Stimulated activated CD8-positive, alpha-beta memory T cell treated with anti-CD3 and anti-CD28 coated beads, Interleukin-12 subunit alpha, Interleukin-12 subunit beta, amount 100 ng/mL, for 24 hours (primary cell): Measurements from ENCODE around the gene WT1.
"Not testable (repeated sequence)": the region's sequence is repeated elsewhere in the genome, so short reads cannot be mapped to it uniquely, and the experiment has no call there.

Source experiments
- DNase-seq: peaks from one replicate; pipeline ENCODE4 v3.0.0-alpha.2; 2020; ENCODE audit errors: extremely low read depth

The WT1 gene

DNA sequence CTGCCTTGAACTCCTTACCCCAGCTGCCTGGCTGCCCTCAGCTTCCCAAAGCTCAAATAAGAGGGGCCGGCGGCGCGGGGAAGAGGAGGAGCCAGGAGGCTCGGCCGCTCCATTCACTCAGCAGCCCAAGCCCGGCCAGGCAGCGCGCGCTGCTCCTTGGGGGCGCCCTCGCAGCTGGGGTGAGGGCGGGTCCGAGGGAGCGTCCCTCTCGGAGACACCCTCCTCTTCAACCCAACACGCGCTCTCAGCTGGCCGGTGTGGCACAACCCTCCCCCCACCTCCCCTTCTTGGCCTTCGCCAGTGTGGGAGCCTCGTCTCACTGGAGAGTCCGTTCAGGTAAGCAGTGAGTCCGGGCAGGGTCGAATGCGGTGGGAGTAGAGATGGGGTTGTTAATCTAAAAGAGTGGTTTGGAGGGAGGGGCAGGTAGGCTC is at the start of gene WT1:
Gene WT1 (minus strand): TSS at position 29 of the 431 bp plus-strand sequence.
- DNase-seq, result no peak

DNA sequence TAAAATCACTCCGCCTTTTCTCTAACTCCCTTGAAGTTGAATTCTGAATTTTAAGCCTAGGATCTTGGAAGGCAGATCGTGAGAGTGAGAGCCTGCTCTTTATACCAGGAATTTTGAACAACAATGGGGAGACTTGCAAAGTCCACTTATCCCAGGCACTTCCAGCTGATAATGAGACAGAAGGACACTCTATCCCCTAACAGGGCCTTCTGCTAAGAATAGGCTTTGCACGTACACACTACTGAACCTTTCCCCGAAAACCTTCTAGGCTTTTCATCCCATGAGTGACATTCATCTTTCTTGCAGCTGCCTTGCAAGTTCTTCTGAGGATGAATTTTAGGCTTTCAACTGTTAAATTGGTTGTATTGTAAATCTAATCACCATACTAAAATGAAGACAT is 44.0 kb upstream of the WT1 start:
- DNase-seq, result no peak

DNA sequence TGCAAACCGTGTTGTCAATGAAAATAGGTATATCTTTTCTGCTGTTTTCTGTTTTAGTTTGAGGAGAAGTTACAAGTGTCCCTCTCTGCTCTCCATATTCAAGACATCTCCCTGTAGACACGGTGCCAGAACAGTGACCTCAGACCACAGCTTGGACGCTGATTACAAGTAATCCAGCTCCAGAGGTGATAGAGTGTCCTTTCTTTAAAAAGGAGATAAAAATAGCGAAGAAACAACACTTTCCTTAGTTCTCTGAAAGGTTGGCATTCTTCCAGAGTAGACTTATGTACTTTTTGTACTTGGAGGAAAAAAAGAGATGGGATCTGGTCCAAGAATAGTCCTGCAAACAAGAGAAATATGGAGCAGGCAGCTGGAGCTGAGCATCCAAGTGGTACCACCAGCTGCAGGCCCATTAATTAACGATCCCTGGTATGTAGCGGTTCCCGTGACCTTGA is 43.0 kb upstream of the WT1 start:
- no peak for DNase-seq

DNA sequence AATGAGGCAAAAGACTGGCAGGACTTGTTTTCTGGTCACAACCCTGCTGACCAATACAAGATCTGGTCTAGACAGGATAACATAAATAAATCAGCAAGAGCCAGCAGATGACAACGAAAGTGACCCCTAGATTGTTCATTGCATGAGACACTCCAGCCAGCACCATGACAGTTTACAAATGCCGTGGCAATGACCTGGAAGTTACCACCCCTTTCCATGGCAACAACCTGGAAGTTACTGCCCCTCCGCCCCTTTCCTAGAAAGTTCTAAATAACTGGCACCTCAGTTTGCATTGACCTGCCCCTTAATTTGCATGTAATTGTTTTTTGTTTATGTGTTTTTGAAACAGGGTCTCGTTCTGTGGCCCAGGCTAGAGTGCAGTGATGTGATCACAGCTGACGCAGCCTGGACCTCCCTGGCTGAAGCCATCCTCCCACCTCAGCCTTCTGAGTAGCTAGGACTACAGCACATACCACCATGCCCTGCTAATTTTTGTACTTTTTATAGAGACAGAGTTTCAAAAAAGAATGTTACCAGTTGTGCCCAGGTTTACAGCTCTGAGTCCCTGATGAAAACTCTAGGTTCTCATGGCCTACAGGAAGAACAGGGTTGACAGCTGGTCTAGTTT is 38.1 kb upstream of the WT1 start:
- DNase-seq, result no peak

DNA sequence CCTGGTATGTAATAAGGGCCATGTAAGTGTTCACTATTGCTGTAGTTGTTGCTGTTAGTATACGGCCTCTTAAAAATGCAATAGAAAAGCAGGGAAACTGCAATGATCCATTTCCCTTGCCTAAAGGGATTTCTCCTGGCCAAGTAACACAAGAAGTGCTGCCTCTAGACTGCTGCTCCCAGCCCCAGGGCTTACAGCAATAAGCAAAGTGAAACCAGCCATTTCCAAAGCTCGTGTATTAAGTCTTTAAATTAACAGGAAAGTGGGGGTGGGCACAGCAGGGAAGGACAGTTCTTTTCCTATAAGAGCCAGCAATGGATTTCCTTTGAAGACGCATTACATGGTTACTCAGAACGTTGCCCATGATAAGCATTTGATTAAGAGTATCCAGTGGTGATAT is 36.9 kb upstream of the WT1 start:
- no peak for DNase-seq

DNA sequence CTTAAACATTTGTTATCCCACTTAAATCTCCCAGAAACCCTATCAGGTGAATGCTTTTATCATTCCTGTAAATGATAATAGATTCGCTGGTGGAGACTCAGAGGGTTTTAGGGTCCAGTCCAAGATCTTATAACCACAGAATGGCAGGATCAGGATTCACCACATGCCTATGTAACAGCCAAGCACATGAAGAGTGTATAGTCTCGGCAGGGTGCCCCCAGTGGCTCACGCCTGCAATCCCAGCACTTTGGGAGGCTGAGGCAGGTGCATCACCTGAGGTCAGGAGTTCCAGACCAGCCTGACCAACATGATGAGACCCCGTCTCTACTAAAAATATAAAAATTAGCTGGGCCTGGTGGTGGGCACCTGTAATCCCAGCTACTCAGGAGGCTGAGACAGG is 36.2 kb upstream of the WT1 start:
- not testable (repeated sequence) for DNase-seq

DNA sequence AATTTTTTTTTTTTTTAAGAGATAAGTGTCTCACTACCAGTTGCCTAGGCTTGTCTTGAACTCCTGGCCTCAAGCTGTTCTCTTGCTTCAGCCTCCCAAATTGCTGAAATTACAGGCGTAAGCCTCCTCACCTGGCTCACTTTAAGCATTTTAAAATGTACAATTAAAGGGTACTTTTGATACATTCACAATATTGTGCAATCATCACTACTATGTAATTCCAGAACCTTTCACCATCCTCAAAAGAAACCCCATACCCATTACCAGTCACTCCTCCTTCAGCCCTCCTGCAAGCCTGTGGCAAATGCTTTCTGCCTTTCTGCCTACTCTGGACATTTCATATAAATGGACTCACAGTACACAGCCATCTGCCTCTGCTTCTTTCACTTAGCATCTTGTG is 34.5 kb upstream of the WT1 start:
- DNase-seq, result no peak

DNA sequence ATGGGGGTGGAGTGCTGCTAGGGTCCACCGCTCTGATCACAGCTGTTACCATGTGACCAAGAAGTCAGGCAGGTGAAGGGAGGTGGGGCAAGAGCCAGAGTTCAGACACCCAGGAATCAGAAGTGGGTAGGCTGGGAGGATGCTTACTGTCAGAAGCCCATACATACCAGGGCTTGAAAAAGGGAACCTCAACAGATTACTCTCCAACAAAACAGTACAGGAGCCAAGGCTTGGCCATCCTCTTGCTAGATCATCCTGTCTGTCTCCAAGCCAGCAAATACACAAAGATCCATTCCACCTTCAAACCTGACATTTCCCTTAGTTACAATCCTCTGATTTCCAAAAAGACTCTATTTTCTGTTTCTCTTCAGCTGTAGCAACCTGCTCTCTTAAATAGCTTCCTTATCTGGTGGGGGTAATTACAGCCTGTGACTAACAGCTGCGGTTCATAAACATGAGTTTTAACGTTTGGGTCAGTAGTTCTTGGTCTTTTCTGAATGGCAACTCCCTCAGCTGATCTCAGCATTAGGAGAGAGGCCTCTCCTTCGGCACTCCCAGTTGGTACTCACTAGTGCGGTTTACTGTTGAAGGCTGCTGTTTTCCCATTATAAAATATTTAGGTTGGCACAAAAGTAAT is 31.1 kb upstream of the WT1 start:
- DNase-seq, result no peak

DNA sequence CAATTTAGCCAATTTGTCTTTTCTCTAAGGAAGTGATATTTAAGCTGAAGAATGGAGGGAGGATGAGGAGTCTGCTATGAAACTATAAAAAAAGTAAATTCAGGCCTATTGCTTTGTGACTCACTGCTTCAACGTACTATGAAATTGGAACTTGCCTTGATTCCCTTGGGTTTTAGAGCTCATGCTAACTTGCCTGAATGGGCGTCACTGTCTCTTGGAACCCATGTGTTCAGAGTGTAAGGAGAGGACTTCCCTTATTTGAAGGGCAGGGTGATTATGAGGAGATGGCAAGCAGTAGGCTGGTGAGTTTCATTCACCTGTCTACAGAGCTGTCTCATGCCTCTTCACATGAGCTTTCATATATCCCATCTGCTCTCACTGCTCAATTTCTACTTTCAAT is 28.7 kb upstream of the WT1 start:
- DNase-seq, result no peak

DNA sequence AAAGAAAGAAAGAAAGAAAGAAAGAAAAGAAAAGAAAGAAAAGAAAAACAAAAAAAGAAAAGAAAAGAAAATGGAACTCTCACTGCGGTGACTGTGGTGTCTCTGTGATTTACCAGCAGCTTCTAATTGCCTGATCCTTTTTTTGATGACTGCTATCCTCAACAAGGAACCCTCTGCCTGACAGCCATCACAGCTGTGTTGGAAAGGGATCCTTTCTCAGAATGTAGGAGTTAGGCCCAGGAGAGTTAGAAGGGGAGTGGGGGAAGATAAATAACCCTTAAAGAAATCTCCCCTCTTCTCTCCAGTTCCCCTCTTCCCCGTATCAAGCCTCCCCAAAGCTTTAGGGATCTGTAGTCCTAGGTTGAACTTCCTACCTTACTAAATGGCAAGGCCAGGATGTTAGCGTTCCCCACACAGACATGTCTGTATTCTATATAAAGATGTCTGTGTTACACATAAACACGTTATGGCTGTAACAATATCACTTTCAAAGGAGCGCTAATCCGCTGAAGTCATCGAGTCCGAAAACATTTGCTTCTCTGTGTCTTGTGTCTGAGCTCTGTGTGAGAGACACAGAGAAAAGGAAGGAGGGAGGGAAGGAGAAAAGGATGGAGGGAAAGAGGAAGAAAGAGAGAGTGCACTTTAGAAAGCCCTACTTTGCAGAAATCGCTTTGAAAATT is 26.8 kb upstream of the WT1 start:
- DNase-seq, result no peak

DNA sequence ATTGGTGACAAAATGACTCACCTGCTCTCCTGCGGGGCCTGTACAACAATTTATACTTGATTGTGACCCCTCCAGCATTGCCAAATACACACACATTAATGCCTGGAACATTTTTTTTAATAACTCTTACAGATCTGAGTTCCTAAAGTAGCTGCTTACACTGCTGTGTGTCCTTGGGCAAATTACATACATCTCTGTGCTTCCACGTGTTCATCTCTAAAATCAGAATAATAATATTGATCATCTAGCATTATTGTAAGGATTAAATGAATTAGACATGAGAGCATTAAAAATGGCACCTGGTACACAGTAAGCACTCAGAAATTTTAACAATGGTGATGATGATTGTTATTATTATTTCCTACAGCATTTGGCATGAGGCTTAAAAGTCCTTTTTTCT is 21.5 kb upstream of the WT1 start:
- DNase-seq, result no peak

DNA sequence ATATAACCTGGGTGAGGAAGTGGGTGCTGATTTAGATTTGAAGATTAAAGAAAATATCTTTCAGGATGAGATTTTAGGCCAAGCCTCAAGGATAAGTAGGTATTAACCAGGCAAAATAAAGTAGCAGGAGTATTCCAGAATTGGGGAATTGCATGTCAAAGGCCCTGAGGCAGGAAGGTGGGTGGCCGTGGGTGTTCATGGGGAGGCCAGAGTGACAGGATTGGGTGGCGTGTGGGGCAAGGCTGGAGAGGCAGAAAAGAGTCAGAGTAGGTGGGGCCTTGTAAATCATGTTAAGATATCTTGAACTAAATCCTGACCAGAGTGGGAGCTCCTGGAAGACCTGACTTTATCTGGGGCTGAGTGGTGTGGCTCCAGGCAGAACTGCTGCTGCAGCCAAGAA is 19.7 kb upstream of the WT1 start:
- no peak for DNase-seq

DNA sequence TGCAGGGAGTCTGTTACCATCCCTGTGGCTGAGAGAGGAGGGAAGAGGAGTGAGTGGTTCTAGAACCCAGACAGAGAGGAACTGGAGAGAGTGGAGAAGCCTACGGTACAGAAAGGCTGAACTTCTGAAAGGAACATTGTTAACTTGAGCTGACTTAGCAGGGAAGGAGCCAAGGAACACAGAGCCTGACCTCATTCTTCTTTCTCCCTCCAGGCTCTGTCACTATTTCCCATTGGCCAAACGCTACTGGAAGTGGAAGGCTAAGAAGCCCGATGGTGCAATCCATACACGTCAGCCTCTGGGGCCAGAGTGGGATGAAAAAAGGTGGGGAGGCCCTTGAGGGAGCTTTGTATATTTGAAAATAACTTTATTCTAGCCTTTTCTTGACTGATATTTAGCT is 16.5 kb upstream of the WT1 start:
- DNase-seq, result no peak

DNA sequence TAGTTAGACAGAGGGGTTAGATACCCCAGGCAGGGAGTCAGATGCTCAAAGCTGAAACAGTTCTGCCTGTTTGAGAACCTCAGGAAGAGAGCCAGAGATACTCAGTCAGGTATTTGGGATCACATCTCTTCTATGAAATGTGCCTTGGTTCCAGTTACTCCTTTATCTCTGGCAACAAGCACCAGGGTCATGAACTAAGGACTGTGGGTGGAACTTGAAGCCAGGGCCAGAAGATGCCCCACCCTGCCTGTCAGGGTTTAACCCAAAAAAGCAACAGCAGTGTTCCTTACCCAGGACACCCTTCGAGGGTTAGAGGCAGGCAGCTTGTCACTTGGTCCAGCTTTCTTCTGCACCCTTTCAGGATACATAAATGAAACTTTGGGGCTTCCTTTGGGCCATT is 15.0 kb upstream of the WT1 start:
- DNase-seq, result no peak

DNA sequence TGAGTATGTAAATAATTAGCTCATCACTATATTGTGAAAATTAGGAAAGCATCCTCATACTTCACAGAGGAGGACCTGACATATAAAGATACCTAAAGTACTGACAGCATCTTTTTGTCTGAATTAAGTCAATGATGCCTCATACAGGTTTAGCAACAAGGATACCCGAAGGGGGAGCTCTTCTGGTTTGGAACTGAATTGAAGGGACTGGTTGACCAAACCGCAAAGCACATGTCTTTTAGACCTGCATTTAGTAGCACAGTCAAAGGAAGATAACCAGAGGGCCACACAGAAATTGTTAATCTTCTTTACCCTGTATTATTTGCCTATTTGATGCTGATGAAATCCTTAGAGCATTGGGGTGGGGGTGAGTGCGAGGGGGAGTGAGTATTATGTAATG is 12.9 kb upstream of the WT1 start:
- no peak for DNase-seq

DNA sequence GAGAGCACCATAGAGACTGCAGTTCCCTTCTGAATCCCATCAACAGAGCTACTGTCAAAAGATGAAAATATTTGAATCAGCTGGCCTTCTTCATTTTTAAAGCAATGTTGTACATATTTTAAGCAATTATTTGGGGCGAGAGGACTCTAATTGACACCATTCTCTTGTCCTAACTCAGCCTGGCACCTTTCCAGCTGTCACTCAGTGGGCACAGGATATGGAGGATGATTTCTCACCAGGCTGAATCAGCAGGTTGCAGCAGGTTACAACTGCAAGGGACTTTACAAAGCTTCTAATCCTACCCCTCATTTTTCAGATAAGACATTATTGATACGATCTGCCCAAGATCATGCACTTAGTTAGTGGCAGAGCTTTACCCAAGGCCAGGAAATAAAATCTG is 11.9 kb upstream of the WT1 start:
- DNase-seq, result no peak

DNA sequence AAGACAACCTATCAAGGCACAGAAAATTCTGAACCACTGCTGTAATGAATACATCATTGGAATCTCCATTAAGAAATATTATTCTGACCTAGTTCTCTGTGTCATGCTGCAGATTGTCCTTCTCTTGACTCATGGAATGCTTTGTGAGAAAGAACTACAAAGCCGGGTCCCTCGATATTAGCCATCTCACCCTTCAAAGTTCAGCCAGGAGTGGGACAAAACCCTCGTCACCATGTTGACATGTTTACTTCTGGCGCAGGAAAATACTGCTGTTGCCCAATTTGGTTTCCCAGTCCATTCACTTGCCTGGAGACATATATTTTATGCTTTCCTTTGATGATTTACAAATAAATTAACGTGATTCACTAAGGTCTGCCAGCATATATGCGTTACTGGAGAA is 10.9 kb upstream of the WT1 start:
- DNase-seq, result no peak

DNA sequence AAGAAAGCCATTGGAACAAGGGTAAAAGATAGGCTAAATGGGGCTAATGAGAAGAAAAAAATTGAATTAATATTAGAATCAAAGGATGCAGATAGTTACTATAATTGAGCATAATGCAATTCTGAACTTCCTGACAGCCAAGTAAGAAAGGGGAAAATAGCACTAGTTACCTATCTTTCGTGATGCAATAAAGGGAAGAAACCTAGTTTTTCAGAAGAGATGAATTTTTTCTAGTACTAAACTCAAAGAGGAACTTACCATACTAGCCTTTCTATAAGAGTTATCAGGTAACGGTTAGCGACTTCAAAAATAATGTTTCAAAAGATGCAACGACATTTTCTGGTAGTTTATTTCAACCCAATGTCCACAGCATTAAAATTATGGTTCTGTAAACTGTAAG is 8.8 kb upstream of the WT1 start:
- DNase-seq, result no peak

DNA sequence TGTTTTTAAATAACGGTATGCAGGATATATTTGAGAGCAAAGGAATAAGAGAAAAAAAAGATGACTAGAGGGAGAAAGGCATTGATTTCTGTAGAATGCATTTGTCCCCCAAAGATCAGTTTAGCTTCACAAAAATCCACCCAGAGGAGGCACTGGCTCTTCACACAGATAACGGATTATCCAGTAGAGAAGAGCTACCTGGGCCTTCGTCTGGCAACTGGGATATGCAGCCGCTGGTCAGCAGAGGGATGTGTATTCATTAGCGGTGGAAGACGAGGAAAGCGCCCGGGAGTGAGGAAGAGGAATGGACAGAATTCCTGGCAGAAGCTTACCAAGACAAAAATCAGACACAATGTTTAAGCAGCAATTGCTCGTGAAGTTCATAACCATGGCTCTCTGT is 5.6 kb upstream of the WT1 start:
- DNase-seq, result no peak

DNA sequence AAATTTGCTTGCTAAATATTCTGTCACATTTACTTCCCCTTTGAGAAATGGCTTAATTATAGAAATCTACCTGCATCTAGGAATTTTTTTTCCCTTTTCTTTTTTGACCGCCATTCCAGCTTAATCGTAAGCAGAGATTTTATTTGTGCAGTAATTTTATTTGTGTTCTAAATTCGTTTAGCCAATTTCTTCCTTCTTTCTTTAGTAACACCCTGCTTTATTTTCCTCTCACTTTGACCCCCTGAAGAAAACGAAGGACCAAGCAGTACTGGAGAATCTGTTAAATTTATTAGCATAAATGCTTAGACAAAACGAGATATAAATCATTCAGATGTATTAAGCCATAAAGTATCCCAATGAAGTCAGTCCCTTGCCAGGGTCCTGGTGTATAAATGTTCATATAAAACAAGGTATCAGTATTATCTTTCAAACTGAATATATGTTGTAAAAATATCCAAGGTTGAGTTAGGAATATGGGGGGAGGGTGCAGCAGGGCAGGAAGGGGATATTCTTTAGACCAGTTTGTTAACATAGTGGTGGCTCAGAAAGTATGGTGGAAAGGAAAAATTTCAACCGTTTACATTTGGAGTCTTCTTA is 5.1 kb upstream of the WT1 start:
- no peak for DNase-seq

DNA sequence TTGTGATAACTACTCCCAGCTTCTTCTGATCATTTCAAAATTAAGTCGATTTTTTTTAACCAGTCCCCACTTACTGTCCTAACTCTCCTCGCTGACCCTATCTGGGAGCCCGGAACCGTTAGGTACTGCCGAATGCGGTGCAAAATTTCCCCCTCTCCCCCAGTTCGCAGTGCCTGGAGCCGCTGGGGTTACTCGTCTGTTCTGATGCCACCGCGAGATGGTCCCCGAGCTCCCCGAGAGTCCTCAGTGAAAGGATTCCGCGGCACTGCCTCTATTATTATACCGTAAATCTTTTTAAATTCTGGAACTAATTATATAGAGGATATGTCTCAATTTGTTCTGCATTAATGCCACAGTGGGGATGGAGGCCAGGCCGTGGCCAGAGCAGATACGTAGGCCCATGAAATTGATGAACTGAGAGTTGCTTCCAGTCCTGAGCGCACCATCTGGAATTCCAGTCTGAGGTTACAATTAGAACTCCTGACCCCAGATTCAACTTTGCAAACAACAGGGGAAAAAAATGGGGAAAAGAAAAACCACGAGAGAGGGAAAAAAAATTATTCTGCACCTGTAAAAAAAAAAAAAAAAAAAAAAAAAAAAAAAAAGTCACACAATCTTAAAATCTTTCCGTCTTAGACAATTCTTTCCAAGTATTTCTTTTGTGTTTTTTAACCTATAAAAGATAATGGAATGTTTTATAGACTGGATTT is 4.3 kb upstream of the WT1 start:
- DNase-seq, result no peak

DNA sequence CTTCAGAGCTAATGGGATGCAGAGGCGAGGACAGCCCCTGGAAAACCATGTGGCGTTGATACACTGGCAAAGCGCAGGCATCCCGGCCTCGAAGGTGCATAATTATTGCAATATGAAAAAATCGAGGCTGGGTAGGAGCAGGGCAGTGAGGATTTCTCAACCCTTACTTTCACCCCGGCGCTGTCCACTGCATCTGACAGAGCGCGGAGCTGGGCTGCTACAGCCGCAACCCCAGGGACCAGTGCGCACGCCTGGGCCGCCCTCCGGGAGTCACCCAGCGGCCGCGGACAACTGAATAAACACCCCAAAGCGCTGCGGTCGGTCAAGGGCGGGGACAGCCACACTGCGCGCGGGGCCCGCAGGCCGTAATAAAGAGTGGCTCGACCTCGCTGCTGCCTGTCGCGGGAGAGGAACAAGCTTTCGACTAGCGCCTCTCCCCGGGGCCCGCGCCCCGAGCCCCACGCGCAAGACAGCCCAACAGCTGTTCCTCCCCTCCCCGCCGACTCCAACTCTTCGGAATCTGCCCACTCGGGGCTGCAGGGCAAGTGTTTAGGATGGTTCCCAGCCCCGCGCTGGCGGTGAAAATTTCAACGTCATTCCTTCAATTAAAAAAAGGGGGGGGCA is 3.6 kb upstream of the WT1 start:
- DNase-seq, result no peak
